Ishikawa (cell line): ENCODE measurements around the gene PHF21A.

ENCODE experiments used
- CEBPB ChIP-seq: IDR thresholded peaks from 2 replicates; pipeline ENCODE4 v1.6.1; 2012
- CREB1 ChIP-seq: IDR thresholded peaks from 2 replicates; pipeline ENCODE4 v1.6.1; 2012; ENCODE audit warnings: low read depth
- EGR1 ChIP-seq: IDR thresholded peaks from 2 replicates; pipeline ENCODE4 v1.6.1; 2012
- EP300 ChIP-seq: IDR thresholded peaks from 2 replicates; pipeline ENCODE4 v1.6.1; 2012; ENCODE audit warnings: borderline replicate concordance
- FOXM1 ChIP-seq: IDR thresholded peaks from 2 replicates; pipeline ENCODE4 v1.6.1; 2012; ENCODE audit warnings: low read depth, borderline replicate concordance
- MAX ChIP-seq: IDR thresholded peaks from 2 replicates; pipeline ENCODE4 v1.6.1; 2012
- NFIC ChIP-seq: IDR thresholded peaks from 2 replicates; pipeline ENCODE4 v1.6.1; 2012
- RAD21 ChIP-seq: IDR thresholded peaks from 2 replicates; pipeline ENCODE4 v1.6.1; 2012; ENCODE audit warnings: low read depth
- REST ChIP-seq: IDR thresholded peaks from 2 replicates; pipeline ENCODE4 v1.6.1; 2012; ENCODE audit warnings: low read depth, mild to moderate bottlenecking
- TAF1 ChIP-seq: IDR thresholded peaks from 2 replicates; pipeline ENCODE4 v1.6.1; 2012; ENCODE audit warnings: low read depth, mild to moderate bottlenecking
- TCF12 ChIP-seq: IDR thresholded peaks from 2 replicates; pipeline ENCODE4 v1.6.1; 2012; ENCODE audit warnings: low read depth
- USF1 ChIP-seq: IDR thresholded peaks from 2 replicates; pipeline ENCODE4 v1.6.1; 2012
- YY1 ChIP-seq: IDR thresholded peaks from 2 replicates; pipeline ENCODE4 v1.6.1; 2012; ENCODE audit warnings: low read depth
- ZBTB7A ChIP-seq: IDR thresholded peaks from 2 replicates; pipeline ENCODE4 v1.6.1; 2012; ENCODE audit warnings: low read depth

- no peak for TF ChIP-seq REST
- no peak for TF ChIP-seq FOXM1
- no peak for TF ChIP-seq TAF1
- TF ChIP-seq EP300, result no peak
- no peak for TF ChIP-seq RAD21
- no peak for TF ChIP-seq NFIC
- TF ChIP-seq TCF12, result no peak
- TF ChIP-seq MAX, result no peak
- TF ChIP-seq YY1, result no peak
- no peak for TF ChIP-seq EGR1
- no peak for TF ChIP-seq CREB1
- TF ChIP-seq CEBPB, result no peak
- no peak for TF ChIP-seq ZBTB7A
- no peak for TF ChIP-seq USF1
Measured at GRCh38 chr11:46134061-46134460, 12.8 kb upstream of the PHF21A start.
